Caco-2 (cell line): Measurements from ENCODE around the gene NCKIPSD. TPM values are rescaled to one million over a fixed set of nuclear protein-coding genes. Genes with fewer than 3 reads are reported as not detected.
A peak's percentile ranks its signal among the peaks of the same experiment; 100 is the strongest.

Source experiments
- BruUV-seq: library from RNA; stranded (reverse); fragments of 400-500 nt; replicated peaks from 2 replicates; lab custom pipeline; 2021; lab: Mats Ljungman, UMichigan
- CTCF ChIA-PET: fragments of 300-600 bp; sonication (Branson Sonifier 250); formaldehyde crosslinking; loops from one replicate; lab custom pipeline; 2022; ENCODE audit warnings: antibody characterized with exemption; lab: Charles Lee
- POLR2A ChIA-PET: fragments of 300-600 bp; sonication (Branson Sonifier 250); formaldehyde crosslinking; loops from one replicate; lab custom pipeline; 2022; ENCODE audit warnings: antibody characterized with exemption; lab: Charles Lee
- DNase-seq, 2 experiments: peaks; one replicate each; pipeline versions ENCODE4 v3.0.0 to v3.0.0-alpha.2; 2020 to 2022
- H3K27me3 ChIP-seq: replicated peaks from 2 replicates; pipeline ENCODE4 v1.6.0; 2011; ENCODE audit warnings: low read length; ENCODE audit not compliant: control insufficient read depth, insufficient read depth
- H3K36me3 ChIP-seq: 2 replicates; pipeline ENCODE4 v1.5.1; 2011; ENCODE audit warnings: low read length; ENCODE audit not compliant: control insufficient read depth, insufficient read depth
- H3K4me1 ChIP-seq: fragments of 250-450 bp; sonication (Bioruptor Pico); 2 replicates; pipeline ENCODE4 v1.5.1; 2020; ENCODE audit warnings: mild to moderate bottlenecking
- H3K4me3 ChIP-seq: 2 replicates; pipeline ENCODE4 v1.5.1; 2011; ENCODE audit warnings: low read depth, mild to moderate bottlenecking, control low read depth, low read length
- H3K9me3 ChIP-seq: fragments of 250-450 bp; sonication (Bioruptor Pico); 2 replicates; pipeline ENCODE4 v1.5.1; 2020; ENCODE audit warnings: mild to moderate bottlenecking, moderate library complexity
- H3K27ac Mint-ChIP-seq: one replicate; pipeline ENCODE4 v1.8.0; 2022; ENCODE audit warnings: mixed read lengths; ENCODE audit not compliant: unreplicated experiment
- H3K27me3 Mint-ChIP-seq: one replicate; pipeline ENCODE4 v1.8.0; 2022; ENCODE audit warnings: mixed read lengths; ENCODE audit not compliant: insufficient read depth, unreplicated experiment
- H3K36me3 Mint-ChIP-seq: one replicate; pipeline ENCODE4 v1.8.0; 2022; ENCODE audit warnings: mild to moderate bottlenecking, mixed read lengths; ENCODE audit not compliant: insufficient read depth, unreplicated experiment
- H3K4me1 Mint-ChIP-seq: one replicate; pipeline ENCODE4 v1.8.0; 2022; ENCODE audit warnings: low read depth, mixed read lengths; ENCODE audit not compliant: unreplicated experiment
- H3K4me3 Mint-ChIP-seq: one replicate; pipeline ENCODE4 v1.8.0; 2022; ENCODE audit warnings: mild to moderate bottlenecking, moderate library complexity, mixed read lengths; ENCODE audit not compliant: unreplicated experiment
- H3K9me3 Mint-ChIP-seq: one replicate; pipeline ENCODE4 v1.8.0; 2022; ENCODE audit warnings: mixed read lengths; ENCODE audit not compliant: unreplicated experiment
- CTCF ChIP-seq, 2 experiments: fragments of 200-600 bp in 1 of 2; IDR thresholded peaks; 1 replicate in 1 of 2; 2 replicates in 1 of 2; pipeline versions ENCODE4 v1.5.1 to v1.8.0; 2011 to 2022; ENCODE audit warnings: antibody characterized with exemption in 1 of 2, control low read depth in 1 of 2, inconsistent platforms in 1 of 2, low read depth in 1 of 2, low read length in 1 of 2, mild to moderate bottlenecking in 1 of 2, moderate library complexity in 1 of 2; ENCODE audit not compliant: insufficient read depth in 1 of 2, severe bottlenecking in 1 of 2, unreplicated experiment in 1 of 2
- intact Hi-C: fragments of 100-400 bp; cut with micrococcal nuclease; formaldehyde crosslinking; loops from one replicate; pipeline ENCODE4 v1.10.0; 2022; ENCODE audit not compliant: unreplicated experiment
- total RNA-seq: library from RNA; stranded (reverse); gene quantifications from 2 replicates; pipeline ENCODE4 v1.2.3, GENCODE V29; 2022

The NCKIPSD gene
- total RNA-seq, 1 experiment from 2014 or later, result 30.2 TPM

GRCh38 chr3:48707157-48707556, 21.4 kb upstream of the NCKIPSD start:
- POLR2A ChIA-PET, result no interaction called here
- H3K4me1 ChIP-seq, result no peaks in the 10 kb centered on the region; the same call in 1 of the 2 replicates
- H3K4me3 Mint-ChIP-seq, result no peak overlapping the region
- H3K27me3 Mint-ChIP-seq, result no peaks in the 10 kb centered on the region
- H3K9me3 ChIP-seq, result no peaks in the 10 kb centered on the region
- H3K4me1 Mint-ChIP-seq, result peaks cover 8% of the 10 kb centered on the region
- no peak overlapping the region for H3K27ac Mint-ChIP-seq
- intact Hi-C loops, result no loop called here
- CTCF ChIA-PET, result no interaction called here
- no TSS peak for BruUV-seq
- peaks cover 79% of the 10 kb centered on the region for H3K36me3 Mint-ChIP-seq
- DNase-seq, result no peak
- no peak for TF ChIP-seq CTCF (IDR thresholded peaks at IDR 0.05; ENCODE audit: insufficient read depth in 1 of 2, low read depth in 1 of 2, low read length in 1 of 2, severe bottlenecking in 1 of 2, unreplicated experiment in 1 of 2)
- no peak overlapping the region for H3K4me3 ChIP-seq
- H3K36me3 ChIP-seq, result peaks cover 3% of the 10 kb centered on the region
- no peaks in the 10 kb centered on the region for H3K27me3 ChIP-seq
- H3K9me3 Mint-ChIP-seq, result no peaks in the 10 kb centered on the region

DNA sequence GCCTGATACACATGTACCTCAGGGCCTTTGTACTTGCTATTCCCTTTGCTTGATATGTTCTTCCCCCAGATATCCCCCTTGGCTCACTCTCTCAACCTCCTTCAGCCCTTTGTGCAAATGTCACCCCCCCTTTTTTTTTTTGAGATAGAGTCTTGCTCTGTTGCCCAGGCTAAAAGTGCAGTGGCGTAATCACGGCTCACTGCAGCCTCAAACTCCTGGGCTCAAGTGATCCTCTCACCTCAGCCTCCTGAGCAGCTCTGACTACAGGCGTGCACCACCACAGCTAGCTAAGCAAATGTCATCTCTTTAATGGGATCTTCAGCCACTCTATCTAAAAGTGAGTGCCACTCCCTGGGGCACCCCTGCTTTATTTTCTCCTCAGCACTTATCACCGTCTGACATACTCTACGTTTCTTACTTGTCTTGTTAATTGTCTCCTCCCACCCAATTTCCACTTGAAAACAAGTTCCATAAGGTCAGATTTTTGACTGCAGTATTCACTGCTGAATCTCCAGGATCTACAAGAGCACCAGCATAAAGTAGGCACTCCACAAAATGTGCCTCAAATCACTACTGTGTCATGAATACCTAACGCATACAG, 16.7 kb upstream of the NCKIPSD start:
- no peaks in the 10 kb centered on the region; the same call in 1 of the 2 replicates for H3K4me1 ChIP-seq
- POLR2A ChIA-PET, result no interaction called here
- H3K27me3 ChIP-seq, result no peaks in the 10 kb centered on the region
- Mint-ChIP-seq H3K36me3 (peaks cover 73% of the 10 kb centered on the region), H3K4me3 (no peak overlapping the region), H3K9me3 (no peaks in the 10 kb centered on the region), H3K27ac (peak overlapping the region; percentile 10), H3K4me1 (peaks cover 9% of the 10 kb centered on the region), H3K27me3 (no peaks in the 10 kb centered on the region)
- no peaks in the 10 kb centered on the region for H3K9me3 ChIP-seq
- intact Hi-C loops, result no loop called here
- CTCF ChIA-PET, result no interaction called here
- no peak overlapping the region for H3K4me3 ChIP-seq
- TF ChIP-seq CTCF (IDR thresholded peaks at IDR 0.05; ENCODE audit: insufficient read depth in 1 of 2, low read depth in 1 of 2, low read length in 1 of 2, severe bottlenecking in 1 of 2, unreplicated experiment in 1 of 2), result no peak
- DNase-seq, result no peak
- H3K36me3 ChIP-seq, result peaks cover 1% of the 10 kb centered on the region
- BruUV-seq, result no TSS peak

DNA sequence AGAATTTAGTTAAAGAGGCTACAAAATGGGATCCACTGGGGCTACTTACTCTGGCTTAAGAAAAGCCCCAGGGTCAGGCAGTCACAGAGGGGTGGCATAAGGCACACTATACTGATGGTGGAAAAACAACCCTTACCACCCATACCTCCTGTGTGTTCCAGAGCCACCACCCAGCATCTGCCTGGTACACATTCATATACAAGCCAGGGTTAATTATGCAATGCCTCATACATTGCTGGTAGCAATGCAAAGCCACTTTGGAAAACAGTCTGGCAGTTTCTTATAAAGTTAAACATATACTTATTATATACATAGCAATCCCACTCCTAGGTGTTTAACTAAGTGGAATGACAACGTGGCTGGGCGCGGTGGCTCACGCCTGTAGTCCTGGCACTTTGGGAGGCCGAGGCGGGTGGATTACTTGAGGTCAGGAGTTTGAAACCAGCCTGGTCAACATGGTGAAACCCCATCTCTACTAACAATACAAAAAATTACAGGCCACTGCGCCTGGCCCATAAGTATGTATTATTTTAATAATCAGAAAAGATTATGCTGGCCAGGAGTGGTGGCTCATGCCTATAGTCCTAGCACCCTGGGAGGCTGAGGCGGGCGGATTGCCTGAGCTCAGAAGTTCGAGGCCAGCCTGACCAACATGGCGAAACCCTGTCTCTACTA, 15.2 kb upstream of the NCKIPSD start:
- no peak for TF ChIP-seq CTCF (IDR thresholded peaks at IDR 0.05; ENCODE audit: insufficient read depth in 1 of 2, low read depth in 1 of 2, low read length in 1 of 2, severe bottlenecking in 1 of 2, unreplicated experiment in 1 of 2)
- H3K4me3 Mint-ChIP-seq, result no peak overlapping the region
- peaks cover 71% of the 10 kb centered on the region for H3K36me3 Mint-ChIP-seq
- no peaks in the 10 kb centered on the region for H3K27me3 Mint-ChIP-seq
- no peak overlapping the region for H3K27ac Mint-ChIP-seq
- Histone ChIP-seq H3K36me3 (peaks cover 1% of the 10 kb centered on the region; the same call in 1 of the 2 replicates), H3K4me1 (0 out of 2 replicates have a peak, but pooled peaks cover 5% of the 10 kb centered on the region), H3K9me3 (no peaks in the 10 kb centered on the region), H3K27me3 (no peaks in the 10 kb centered on the region), H3K4me3 (no peak overlapping the region)
- intact Hi-C loops, result no loop called here
- ChIA-PET POLR2A (no interaction called here), CTCF (interaction anchor here (0.7 kb wide), 1 partner anchor 39 kb away, joined by 7 read pairs; no protein-coding TSS in a partner anchor)
- no TSS peak for BruUV-seq
- peaks cover 9% of the 10 kb centered on the region for H3K4me1 Mint-ChIP-seq
- no peaks in the 10 kb centered on the region for H3K9me3 Mint-ChIP-seq
- no peak for DNase-seq
